Pancreas (tissue), 10 donors: ENCODE results near the gene NLRP5. TPM values are rescaled to one million over a fixed set of nuclear protein-coding genes. Genes with fewer than 3 reads are reported as not detected.
A peak's percentile ranks its signal among the peaks of the same experiment; 100 is the strongest.

Experiments used
- ATAC-seq, 4 donors: fragments of 200-7000 bp; cut with Tn5 transposase; one replicate each; pipeline versions ENCODE4 v1.8.0 to v1.9.1; 2020; ENCODE audit warnings: mild to moderate bottlenecking in 4 of 4, moderate library complexity in 4 of 4
- DNase-seq, 6 donors: peaks; one replicate each; pipeline ENCODE4 v3.0.0-alpha.2; 2020
- FAIRE-seq: peaks from 2 replicates; lab custom pipeline; 2012; peaks lifted over from hg19 to GRCh38; lab: Jason Lieb, UNC
- H3K27ac ChIP-seq, 4 donors: fragments of 200-600 bp; sonication (generic); 1 replicate in 3 of 4; 2 replicates in 1 of 4; pipeline versions ENCODE4 v1.5.0 to v1.8.0; 2020
- H3K27me3 ChIP-seq, 4 donors: fragments of 200-600 bp; one replicate each; pipeline ENCODE4 v1.8.0; 2021
- H3K36me3 ChIP-seq, 3 donors: fragments of 200-600 bp; sonication (generic) in 1 of 3; one replicate each; pipeline versions ENCODE4 v1.5.0 to v1.8.0; 2020 to 2021
- H3K4me1 ChIP-seq, 3 donors: fragments of 200-600 bp; one replicate each; pipeline ENCODE4 v1.8.0; 2021
- H3K4me3 ChIP-seq, 4 donors: fragments of 200-600 bp; sonication (generic) in 2 of 4; one replicate each; pipeline versions ENCODE4 v1.5.0 to v1.8.0; 2020 to 2021
- H3K9me3 ChIP-seq, 4 donors: fragments of 200-600 bp; one replicate each; pipeline ENCODE4 v1.8.0; 2021
- WGBS, 2 donors: extraction: QIAGEN DNeasy Blood & Tissue Kit; methylation state at CpG; one replicate each; pipeline ENCODE4 v1.1.7; 2013; 5-methylcytosine and 5-hydroxymethylcytosine counted together
- intact Hi-C, 3 donors: fragments of 100-400 bp; cut with DNase I; formaldehyde crosslinking; loops; one replicate each; pipeline versions ENCODE4 v1.11.1 to v1.14.2; 2022
- polyA plus RNA-seq, 2 donors: library from polyadenylated mRNA; stranded (reverse); fragments of 200-250 nt; gene quantifications; one replicate each; pipeline ENCODE4 v1.2.3, GENCODE V29; 2013
- total RNA-seq, 6 donors: library from RNA; stranded (reverse); fragmentation: NEBNext Ultra II Directional in 4 of 6; extraction: Animal tissue kit (Norgen Biotek cat#: 25700) in 4 of 6; gene quantifications; one replicate each; pipeline versions ENCODE4 v1.2.1 to v1.2.4, GENCODE V29; 2021 to 2023
- TF ChIP-seq, protein P1 (sequence below), 4 donors: fragments of 200-600 bp; sonication (generic) in 3 of 4; IDR thresholded peaks; one replicate each; pipeline versions ENCODE4 v1.5.0 to v1.8.0; 2021; ENCODE audit warnings: antibody characterized with exemption in 4 of 4
- donor health status: healthy with polysubstance abuse.
- donor health status: DM: no; HTN: no; CAD: no; lungs with moderate emphysema.
- donor health status: DM: no; HTN: no; CAD: no.
- donor health status: control.
- donor health status: control.
- donor health status: Bipolar disorder and iron deficiency.
- donor health status: DM: yes; HTN: yes; CAD: no.
- donor health status: DM: no; HTN: no; CAD: no.
- donor health status: DM: no; HTN: no; CAD: no.
- donor health status: DM: yes; HTN: yes; CAD: no.

Gene NLRP5
- total and polyA plus RNA-seq, 8 donors: not detected

DNA sequence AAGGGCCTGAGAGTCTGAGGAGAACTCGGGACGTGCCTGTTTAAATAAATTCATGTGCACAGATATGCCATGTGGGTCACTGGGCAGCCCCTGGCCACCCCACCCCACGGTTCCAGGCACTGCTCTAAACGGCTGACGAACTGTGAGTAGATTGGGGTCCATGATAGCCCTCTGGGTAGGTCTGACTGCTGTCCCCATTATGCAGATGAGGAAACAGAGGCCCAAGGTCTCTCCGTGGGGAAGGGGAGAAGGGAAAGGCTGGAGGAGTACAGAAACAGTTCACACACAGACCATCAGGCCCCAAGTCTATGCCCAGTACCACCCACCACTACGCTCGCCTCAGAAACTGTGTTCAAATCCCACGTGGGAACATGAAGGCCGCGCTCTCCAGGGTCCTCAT lies 120.4 kb downstream of the NLRP5 start:
- no peak for DNase-seq
- Histone ChIP-seq H3K9me3 (no peaks in the 10 kb centered on the region), H3K4me3 (no peak overlapping the region), H3K27me3 (no peaks in the 10 kb centered on the region), H3K27ac (peak overlapping the region in 1 of 4 donors; percentile 8), H3K36me3 (peaks cover 0 to 11% (median 0%) of the 10 kb centered on the region in 3 donors), H3K4me1 (peaks cover 39 to 45% (median 40%) of the 10 kb centered on the region in 3 donors)
- TF ChIP-seq, protein P1, sequence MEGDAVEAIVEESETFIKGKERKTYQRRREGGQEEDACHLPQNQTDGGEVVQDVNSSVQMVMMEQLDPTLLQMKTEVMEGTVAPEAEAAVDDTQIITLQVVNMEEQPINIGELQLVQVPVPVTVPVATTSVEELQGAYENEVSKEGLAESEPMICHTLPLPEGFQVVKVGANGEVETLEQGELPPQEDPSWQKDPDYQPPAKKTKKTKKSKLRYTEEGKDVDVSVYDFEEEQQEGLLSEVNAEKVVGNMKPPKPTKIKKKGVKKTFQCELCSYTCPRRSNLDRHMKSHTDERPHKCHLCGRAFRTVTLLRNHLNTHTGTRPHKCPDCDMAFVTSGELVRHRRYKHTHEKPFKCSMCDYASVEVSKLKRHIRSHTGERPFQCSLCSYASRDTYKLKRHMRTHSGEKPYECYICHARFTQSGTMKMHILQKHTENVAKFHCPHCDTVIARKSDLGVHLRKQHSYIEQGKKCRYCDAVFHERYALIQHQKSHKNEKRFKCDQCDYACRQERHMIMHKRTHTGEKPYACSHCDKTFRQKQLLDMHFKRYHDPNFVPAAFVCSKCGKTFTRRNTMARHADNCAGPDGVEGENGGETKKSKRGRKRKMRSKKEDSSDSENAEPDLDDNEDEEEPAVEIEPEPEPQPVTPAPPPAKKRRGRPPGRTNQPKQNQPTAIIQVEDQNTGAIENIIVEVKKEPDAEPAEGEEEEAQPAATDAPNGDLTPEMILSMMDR (IDR thresholded peaks at IDR 0.05): no peak
- intact Hi-C loops: loop anchor here in 2 of 3 donors (5.0 to 10.0 kb wide), 2 partner anchors 45 to 48 kb away; no protein-coding TSS in a partner anchor
- ATAC-seq: no peak
- WGBS, 2 donors: 81 to 82% methylated on average over 11 of the region's 11 CpGs
- FAIRE-seq: no peak

DNA sequence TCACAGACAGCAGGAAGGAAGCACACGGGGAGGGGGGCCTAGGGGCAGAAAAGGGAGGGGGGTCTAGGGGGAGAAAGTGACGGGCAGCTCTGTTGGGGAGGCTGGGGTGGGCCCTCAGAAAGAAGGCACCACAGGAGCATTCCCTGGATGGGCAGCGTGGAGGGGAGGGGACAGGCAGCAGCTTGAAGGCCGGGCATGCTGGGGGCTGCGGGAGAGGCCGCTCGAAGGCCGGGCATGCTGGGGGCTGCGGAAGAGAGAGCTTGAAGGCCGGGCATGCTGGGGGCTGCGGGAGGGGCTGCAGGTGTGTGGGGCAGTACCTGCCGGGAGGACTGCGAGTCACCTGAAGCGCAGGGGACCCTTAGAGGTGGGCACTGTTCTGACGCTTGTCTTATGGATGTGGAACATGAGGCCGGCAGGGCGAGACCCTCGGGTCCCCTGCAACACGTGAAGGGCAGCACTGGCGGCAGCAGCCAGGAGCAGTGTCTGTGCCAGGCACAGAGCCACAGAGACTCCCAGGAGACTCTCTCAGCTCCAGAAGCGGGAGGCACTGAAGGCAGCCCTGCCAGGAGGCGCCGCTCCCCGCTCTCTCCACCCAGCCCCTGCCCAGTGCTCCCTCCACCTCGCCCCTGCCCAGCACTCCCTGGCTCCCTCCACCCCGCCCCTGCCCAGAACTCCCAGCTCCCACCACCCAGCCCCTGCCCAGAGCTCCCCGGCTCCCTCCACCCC lies 121.2 kb downstream of the NLRP5 start:
- Histone ChIP-seq H3K36me3 (peaks cover 0 to 3% (median 0%) of the 10 kb centered on the region in 3 donors), H3K27ac (peak overlapping the region in 2 of 4 donors; percentile 17 to 70), H3K9me3 (no peaks in the 10 kb centered on the region), H3K27me3 (no peaks in the 10 kb centered on the region), H3K4me1 (peaks cover 47 to 51% (median 48%) of the 10 kb centered on the region in 3 donors), H3K4me3 (no peak overlapping the region)
- intact Hi-C loops: loop anchor here in 2 of 3 donors (5.0 to 10.0 kb wide), 2 partner anchors 45 to 47 kb away; no protein-coding TSS in a partner anchor
- TF ChIP-seq, protein P1 (IDR thresholded peaks at IDR 0.05): no peak
- FAIRE-seq (no peak), DNase-seq (peak in 2 of 6 donors; percentile 50 to 80), ATAC-seq (peak in 2 of 4 donors; percentile 6 to 17)
- WGBS, 2 donors: 67 to 68% methylated on average over 22 to 27 of the region's 27 CpGs

DNA sequence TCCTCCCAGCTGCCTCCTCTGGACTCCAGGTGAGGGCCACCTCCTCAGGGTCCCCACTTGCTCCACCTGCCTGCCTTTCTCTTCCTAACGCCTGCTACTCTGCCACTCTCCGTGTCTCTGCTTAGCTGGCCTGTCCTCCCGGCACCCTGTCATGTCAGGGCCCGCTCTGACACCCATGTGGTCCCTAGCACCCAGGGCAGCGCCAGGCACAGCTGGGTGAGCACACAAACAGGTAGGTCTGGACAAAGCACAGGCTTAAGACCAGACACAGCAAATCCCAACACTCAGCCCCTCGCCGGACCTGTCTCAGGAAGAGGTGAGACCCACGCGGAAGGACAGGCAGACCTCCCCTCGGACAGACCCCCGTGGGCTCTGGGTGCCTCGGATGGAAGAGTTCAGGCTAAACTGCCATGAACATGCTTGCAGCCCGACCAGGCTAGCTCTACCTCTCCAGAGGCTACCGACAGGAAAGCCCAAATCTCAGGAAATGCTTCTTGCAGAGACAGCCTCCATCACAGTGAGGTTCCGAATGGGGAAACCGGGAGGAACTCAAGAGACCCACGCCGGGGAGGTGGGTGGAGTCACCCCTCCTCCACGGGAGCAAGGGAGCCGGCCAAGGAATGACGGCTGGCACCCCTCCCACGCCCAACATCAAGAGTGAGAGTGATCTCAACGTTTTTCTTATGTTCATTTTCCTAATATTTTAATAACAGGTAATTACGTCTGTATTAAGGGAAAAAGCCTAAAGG lies 122.0 kb downstream of the NLRP5 start:
- peaks cover 48 to 57% (median 48%) of the 10 kb centered on the region in 3 donors for H3K4me1 ChIP-seq
- H3K36me3 ChIP-seq: no peaks in the 10 kb centered on the region
- peak overlapping the region in 1 of 4 donors; percentile 10 for H3K4me3 ChIP-seq
- DNase-seq (peak; percentile 60 to 81 (median 69)), ATAC-seq (peak in 3 of 4 donors; percentile 27 to 41 (median 40)), FAIRE-seq (no peak)
- WGBS, 2 donors: 18 to 29% methylated on average over 24 of the region's 24 CpGs
- TF ChIP-seq, protein P1 (IDR thresholded peaks at IDR 0.05): no peak
- no peaks in the 10 kb centered on the region for H3K27me3 ChIP-seq
- intact Hi-C loops: loop anchor here in 2 of 3 donors (5.0 to 10.0 kb wide), 2 partner anchors 44 to 46 kb away; no protein-coding TSS in a partner anchor
- peak overlapping the region in 3 of 4 donors; percentile 10 to 74 (median 70) for H3K27ac ChIP-seq
- H3K9me3 ChIP-seq: no peaks in the 10 kb centered on the region

DNA sequence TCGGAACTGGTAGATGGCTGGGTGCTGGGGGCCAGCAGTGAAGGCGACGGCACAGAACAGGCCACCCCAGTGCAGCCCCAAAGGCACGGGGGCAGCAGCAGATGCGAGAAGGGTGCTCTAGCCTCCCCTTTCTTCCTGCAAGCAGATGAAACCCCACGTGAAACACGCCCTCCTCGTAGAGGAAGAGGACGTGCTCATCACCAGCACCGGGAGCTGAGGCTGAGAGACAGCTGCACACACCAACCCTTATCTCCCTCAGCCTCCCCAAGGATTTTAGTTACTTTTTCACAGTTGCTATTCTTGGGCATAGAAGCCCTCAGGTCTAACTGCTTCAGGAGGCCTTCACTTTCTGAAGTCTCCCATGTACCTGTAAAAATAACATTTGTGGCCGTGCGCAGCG lies 122.7 kb downstream of the NLRP5 start:
- no peak for DNase-seq
- Histone ChIP-seq H3K27me3 (no peaks in the 10 kb centered on the region), H3K4me1 (peaks cover 48 to 57% (median 48%) of the 10 kb centered on the region in 3 donors), H3K4me3 (peak overlapping the region in 1 of 4 donors; percentile 10), H3K27ac (peak overlapping the region; percentile 5 to 74 (median 40)), H3K36me3 (no peaks in the 10 kb centered on the region), H3K9me3 (no peaks in the 10 kb centered on the region)
- ATAC-seq: no peak
- FAIRE-seq: no peak
- TF ChIP-seq, protein P1 (IDR thresholded peaks at IDR 0.05): no peak
- intact Hi-C loops: loop anchor here in 2 of 3 donors (5.0 to 10.0 kb wide), 2 partner anchors 43 to 46 kb away; no protein-coding TSS in a partner anchor
- 48 to 50% methylated on average over 13 of the region's 13 CpGs for WGBS, 2 donors
